HG02571 (cell line): ENCODE results near the gene ITGAE.
"Not testable (repeated sequence)": the region's sequence is repeated elsewhere in the genome, so short reads cannot be mapped to it uniquely, and the experiment has no call there.

Source experiments
- ATAC-seq: cut with Tn5 transposase; IDR thresholded peaks from one replicate; pipeline ENCODE4 v1.9.1; 2021; ENCODE audit warnings: mild to moderate bottlenecking, moderate library complexity; ENCODE audit not compliant: unreplicated experiment

Gene ITGAE

DNA sequence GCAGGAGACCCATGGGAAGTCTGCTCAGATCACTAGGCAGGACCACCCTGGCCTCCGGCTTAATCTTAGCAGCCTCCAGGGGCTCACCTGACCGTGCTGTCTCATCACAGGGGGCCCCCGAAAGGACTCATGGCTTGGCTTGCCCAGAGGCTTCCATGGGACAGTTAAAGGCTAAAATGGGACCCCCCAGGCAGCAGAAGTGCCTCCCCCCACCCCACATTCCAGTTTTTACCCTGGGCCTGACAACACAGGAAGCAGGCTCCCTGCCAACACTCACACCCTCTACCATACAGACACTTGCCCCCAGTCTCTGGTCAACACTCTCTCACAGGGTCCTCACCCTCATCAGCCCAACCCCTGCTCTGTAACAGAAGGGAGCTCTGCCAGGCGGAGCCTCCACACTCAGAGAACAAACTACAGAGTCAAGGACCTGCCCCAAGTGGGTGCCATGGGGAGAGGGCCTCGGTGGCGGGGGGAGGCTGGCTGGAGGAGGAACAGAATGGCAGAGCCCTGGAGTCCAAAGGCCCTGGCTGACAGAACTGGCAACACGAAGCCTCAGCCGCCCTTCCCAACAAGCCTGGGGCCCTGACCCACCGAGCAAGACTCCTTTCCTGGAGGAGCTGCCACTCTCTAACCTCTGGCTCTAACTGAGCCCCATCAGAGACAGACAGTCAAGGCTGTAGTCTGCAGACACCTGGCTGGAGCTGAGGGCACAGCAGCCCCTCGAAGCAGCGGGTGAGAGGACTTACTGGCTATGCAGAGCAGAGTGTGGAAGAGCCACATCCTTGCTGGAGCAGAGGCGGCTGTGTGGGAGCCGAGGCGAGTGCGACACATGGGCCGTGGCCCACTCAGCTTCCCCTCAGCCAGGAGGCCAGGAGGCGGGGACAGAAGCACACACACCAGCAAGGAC is at the start of gene ITGAE:
Gene ITGAE, minus strand, starts transcription at position 827 of the 910 bp plus-strand sequence. Its CDS starts 44 bp downstream, at position 783.
- ATAC-seq = no peak

DNA sequence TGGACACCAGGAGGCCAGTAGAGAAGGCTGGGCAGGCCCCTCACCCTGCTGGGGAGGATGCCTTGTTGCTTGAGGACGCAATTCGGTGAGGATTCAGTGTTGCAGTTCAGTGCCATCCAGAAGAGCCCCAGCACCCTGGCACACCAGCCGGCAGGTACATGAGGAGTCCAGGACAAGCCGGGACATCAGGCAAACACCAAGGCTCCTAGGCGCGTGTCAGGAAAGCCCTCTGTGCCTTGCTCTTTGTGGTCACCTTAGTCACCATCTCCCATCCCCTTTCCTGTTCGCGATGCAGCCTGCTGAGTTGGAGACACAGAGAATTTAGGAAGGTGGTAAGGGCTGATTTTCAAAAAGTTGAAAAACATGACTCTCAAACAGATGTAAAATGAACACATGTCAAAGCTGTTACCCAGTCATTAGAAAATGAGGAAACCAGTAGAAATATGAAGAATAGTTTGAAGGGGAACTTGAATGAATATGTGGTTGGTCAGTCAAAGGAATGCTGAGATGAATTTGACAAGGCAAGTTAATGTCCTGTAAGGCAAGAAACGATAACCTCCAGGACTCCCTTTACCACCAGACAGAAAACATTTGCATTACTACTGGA is 47.3 kb upstream of the ITGAE start:
- no peak for ATAC-seq

- ATAC-seq = no peak
Measured at GRCh38 chr17:3847165-3847670, 46.2 kb upstream of the ITGAE start.

DNA sequence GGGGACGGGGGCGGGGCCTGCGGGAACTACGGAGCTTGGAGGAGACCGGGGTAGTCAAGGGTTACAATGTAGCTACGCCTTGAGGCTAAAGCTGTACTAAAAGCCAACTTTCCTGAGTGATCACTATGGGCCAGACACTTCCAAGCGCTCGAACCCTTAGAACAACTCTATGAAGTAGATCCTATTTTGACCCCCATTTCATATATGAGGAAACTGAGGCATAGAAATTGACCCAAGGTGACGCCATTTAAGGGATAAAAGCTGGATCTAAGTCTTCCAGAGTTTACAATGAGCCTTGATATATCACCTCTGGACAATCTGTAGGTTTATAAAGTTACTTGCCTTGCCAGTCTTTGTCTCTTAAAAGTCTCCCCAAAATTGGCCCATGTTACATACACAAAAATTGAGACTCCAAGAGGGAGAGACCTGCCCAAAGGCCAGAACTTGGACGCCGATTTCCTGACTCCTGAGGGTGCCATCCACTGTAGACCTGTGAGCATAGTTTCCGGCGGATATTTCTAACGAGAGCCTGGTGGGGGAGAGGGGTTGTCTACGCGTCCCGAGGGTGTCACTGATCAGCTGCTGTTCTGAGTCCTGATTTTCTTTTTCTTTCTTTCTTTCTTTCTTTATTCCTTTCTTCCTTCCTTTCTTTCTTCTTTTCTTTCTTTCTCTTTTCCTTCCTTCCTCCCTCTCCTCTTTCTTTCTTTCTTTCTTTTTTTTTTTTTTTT is 45.6 kb upstream of the ITGAE start:
- ATAC-seq = no peak

DNA sequence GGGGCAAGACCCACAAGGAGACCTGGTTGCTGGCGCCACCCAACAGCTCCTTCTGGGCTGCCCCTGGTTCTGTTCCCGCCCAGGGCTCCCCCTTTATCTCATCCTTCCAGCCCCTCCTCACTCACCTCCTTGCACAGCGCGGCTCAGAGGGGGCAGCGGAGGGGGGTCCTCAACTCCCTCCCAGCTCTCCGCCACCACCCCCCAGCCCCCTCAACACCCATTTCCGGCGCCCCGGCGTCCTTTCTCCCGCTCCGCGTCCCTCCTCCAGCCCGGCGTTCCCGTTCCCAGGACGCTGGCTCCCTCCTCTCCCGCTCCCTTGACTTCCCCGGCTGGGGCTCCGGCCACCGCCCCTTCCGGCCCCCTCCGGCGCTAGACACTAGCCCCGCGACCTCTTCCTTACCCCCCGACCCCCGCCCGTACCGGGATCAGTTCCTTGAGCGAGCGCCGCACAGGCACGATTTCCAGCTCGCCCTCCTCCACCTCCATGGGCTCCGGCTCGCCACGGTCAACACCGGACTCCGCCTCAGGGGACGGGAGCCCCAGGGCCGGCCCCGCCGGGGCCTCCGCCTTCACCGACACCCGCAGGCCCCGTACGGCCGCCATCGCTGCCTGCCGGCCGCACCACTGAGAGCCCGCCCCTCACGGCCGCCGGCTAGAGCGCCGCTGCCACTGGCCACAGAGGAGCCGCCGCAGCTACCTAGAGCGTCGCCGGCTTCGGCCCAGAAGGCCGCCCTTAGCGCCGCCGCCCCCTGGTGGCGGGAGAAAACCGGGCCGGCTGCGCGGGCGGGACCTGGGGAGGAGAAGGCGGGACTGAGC is 44.8 kb upstream of the ITGAE start, which contains the start of gene NCBP3:
Gene NCBP3, minus strand, starts transcription at position 626 of the 816 bp plus-strand sequence. Its CDS starts 23 bp downstream, at position 603.
- ATAC-seq = peak; percentile 95

- ATAC-seq = peak; percentile 15
Measured at GRCh38 chr17:3845291-3845620, 44.3 kb upstream of the ITGAE start.

GRCh38 chr17:3844556-3844955 is 43.6 kb upstream of the ITGAE start:
- ATAC-seq = not testable (repeated sequence)

DNA sequence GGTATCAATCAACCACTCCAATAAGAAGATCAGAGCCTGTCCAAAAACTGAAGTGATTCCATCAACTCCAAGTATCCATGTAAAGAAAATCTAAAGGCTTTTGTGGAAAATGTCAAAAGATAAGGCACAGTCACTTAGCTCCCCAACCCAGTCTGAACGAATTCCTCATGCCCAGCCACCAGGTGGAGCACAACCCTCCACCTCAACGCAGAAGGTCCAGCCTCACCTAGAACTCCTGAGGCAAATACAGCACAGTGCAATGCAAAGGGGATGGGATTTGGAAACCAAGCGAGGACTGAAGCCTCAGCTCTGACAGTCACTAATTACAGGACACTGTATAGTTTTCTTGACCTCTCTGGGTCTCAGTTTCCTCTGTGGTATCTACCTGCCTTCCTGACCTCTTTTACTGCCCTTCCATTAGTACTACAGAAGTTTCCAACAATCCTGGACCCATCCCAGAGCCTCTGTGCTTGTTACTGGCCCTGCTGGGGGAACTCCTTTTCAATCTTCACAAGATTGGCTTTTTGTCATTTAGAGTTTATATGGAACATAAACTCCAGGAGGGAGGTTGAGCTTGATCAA is 43.0 kb upstream of the ITGAE start:
- no peak for ATAC-seq

DNA sequence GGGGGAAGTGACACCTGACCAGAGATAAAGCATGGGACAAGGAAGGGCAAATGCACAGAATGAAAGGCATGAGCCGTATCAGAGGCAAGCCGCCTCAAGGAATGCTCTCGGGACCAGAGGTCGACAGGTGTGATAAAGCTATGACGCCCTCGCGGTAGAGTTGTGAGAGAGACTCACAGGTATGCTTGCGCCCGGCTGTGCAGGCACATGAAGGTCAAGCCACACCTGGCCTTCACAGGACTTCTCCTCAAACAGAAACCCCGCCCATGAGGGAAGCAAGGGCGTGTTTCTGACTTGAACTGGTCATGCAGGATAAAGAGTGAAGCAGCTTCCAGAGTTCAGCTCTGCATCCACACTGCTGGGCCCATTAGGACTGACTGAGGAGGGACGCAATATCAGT is 37.2 kb upstream of the ITGAE start:
- no peak for ATAC-seq

- ATAC-seq = no peak
Measured at GRCh38 chr17:3836551-3836950, 35.6 kb upstream of the ITGAE start.

DNA sequence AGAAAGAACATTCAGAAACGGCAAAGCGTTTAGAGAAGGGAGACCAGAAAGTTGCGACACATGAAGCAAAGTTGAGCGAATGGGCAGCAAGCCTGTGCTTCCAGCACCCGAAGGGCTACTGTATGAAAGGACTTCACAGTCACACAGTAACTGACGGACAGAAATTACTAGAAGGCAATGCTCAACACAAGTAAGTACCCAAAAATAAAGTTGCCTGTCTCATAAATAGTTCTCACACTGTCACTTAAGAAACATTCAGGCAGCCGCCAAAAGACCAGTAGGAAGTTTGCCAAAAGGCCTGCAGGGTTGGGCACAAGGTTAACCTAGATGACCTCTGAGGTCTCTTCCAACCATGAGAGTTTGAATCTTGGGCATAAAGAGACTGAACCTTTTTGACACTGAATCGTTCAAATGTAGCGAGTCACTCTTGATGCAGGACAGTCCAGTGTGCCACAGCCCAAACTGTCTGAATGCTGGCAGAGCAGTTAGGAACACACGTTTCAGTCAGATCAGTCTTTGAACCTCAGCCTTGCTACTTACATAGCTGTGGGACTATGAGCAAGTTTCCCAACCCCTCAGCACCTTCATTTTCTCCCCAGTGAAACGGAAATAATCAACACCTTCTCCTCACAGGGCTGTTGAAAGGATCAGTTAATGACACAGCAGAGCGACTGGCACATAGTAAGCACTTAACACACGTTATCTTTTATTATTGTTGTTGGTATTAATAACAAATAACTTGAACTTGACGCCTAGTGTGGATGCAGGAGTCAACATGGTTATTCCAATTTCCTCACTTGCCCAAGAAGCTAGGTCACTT is 34.6 kb upstream of the ITGAE start:
- no peak for ATAC-seq

GRCh38 chr17:3834811-3835210 is 33.8 kb upstream of the ITGAE start:
- ATAC-seq = no peak

GRCh38 chr17:3828852-3829232 is 27.9 kb upstream of the ITGAE start:
- no peak for ATAC-seq

DNA sequence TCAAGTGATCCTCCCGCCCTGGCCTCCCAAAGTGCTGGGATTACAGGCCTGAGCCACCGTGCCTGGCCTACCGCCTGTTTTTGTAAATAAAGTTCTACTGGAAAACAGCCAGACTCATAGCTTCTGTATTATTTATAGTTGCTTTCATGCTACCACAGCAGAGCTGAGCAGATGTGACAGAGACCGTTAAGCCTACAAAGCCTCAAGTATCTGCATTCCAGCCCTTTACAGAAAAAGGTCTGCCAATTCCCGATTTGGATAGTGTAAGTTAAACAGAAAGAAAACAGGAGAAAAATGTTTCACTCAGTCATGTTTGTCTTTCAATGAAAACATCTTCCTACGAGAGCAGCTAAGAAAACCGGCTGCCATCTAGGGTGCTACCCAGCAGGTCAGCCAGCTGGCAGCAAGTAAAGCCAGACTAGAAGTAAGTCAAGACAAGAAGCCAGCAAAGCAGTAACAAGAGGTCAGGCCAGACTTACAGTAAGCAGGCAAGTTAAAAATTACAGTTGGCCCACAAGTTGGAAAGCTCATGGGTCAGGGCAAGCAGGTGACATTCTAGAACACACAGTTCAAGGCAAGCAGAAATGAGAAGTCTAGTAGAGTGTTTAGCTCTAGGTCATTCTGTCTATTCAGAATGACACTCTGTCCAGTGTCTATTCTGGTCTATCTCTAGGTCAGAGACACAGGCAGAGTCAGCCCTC is 27.3 kb upstream of the ITGAE start:
- ATAC-seq = no peak

DNA sequence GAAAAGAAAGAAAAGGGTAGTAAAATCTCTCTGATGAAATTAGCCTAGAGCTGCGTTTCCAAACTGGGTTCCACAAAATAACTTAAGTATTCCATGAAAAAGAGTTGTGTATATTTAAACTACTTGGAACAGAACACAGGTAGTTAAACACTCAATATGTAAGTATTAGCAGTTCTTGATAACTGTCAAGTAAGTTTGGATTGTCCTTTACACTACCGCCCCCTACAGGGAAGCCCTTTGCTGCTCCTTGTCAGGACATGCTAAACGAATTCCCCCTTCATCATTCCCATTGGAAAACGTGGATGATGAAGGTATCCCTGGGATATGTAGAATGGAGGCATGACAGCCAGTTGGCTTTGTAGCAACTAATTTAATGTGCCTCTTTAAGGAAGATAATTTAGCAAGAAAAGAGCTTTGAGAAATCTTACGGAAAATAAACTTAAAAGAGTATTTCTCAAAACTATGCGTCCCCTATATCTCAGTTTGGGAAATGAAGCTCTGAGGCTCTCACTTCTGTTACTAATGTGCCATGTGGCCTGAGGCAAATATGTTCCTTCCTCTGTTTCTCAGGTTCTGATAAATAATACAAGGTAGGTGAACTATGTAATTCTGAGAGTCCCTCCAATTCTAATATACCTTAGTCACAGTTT is 26.3 kb upstream of the ITGAE start:
- ATAC-seq = no peak

- ATAC-seq = no peak
Measured at GRCh38 chr17:3826191-3826590, 25.2 kb upstream of the ITGAE start.

DNA sequence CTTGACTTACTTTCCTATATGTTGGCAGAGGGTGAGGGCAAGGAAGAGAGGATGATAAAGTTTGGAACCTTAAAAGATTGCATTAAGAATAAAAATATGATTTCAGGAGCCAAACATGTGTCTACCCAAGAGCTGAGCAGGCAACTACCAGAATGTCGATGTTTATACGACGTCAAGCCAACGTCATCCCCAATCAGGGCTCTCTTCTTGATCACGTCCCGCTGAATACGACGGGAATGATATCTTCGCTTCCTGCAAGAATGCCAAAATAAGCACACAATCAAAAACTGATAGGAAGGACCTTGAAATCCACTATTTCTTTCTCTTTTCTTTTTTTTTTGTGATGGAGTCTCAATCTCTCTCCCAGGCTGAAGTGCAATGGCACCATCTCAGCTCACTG is 20.1 kb upstream of the ITGAE start:
- ATAC-seq = no peak

- no peak for ATAC-seq
Measured at GRCh38 chr17:3818786-3819185, 17.8 kb upstream of the ITGAE start.
